Right atrium auricular region (tissue), 2 donors: ENCODE measurements around the gene CARD14. TPM values are rescaled to one million over a fixed set of nuclear protein-coding genes. Genes with fewer than 3 reads are reported as not detected.

ENCODE experiments used
- DNase-seq: peaks from one replicate; pipeline ENCODE4 v3.0.0-alpha.2; 2019; ENCODE audit warnings: low spot score
- H3K27ac ChIP-seq, 2 donors: fragments of 200-600 bp; sonication (generic); 1 replicate in 1 of 2; 2 replicates in 1 of 2; pipeline ENCODE4 v1.5.1; 2016 to 2019
- H3K27me3 ChIP-seq, 2 donors: fragments of 200-600 bp; sonication (generic); one replicate each; pipeline versions ENCODE4 v1.5.1 to v1.6.0; 2017 to 2019
- H3K36me3 ChIP-seq: fragments of 200-600 bp; sonication (generic); one replicate; pipeline ENCODE4 v1.5.1; 2016
- H3K4me1 ChIP-seq, 2 donors: fragments of 200-600 bp; sonication (generic); one replicate each; pipeline versions ENCODE4 v1.5.1 to v1.6.0; 2017 to 2019
- H3K4me3 ChIP-seq, 2 donors: fragments of 200-600 bp; sonication (generic); 1 replicate in 1 of 2; 2 replicates in 1 of 2; pipeline ENCODE4 v1.5.1; 2017 to 2019; ENCODE audit warnings: mild to moderate bottlenecking in 1 of 2, moderate library complexity in 1 of 2
- H3K9me3 ChIP-seq, 2 donors: fragments of 200-600 bp; sonication (generic); one replicate each; pipeline ENCODE4 v1.5.1; 2019
- CTCF ChIP-seq, 2 donors: fragments of 200-600 bp; sonication (generic); IDR thresholded peaks; one replicate each; pipeline ENCODE4 v1.5.1; 2019; ENCODE audit warnings: antibody characterized with exemption in 2 of 2
- total RNA-seq, 2 donors: library from RNA; depleted of rRNA; stranded (reverse); fragments of >200 nt; gene quantifications; one replicate each; pipeline ENCODE4 v1.1.0, GENCODE V29; 2016

Gene CARD14
- total RNA-seq, 2 donors from 2014 or later, result not detected

- Histone ChIP-seq H3K27ac (peak overlapping the region; percentile 98), H3K27me3 (no peaks in the 10 kb centered on the region), H3K4me1 (peaks cover 0 to 25% of the 10 kb centered on the region in 2 donors), H3K36me3 (peaks cover 39% of the 10 kb centered on the region), H3K9me3 (no peaks in the 10 kb centered on the region), H3K4me3 (peak overlapping the region; percentile 93 to 99)
- TF ChIP-seq CTCF (IDR thresholded peaks at IDR 0.05), result no peak
- no peak for DNase-seq
Measured at GRCh38 chr17:80145076-80146075, 24.5 kb upstream of the CARD14 start.

GRCh38 chr17:80146121-80147034 lies 23.5 kb upstream of the CARD14 start:
- peaks cover 29% of the 10 kb centered on the region for H3K36me3 ChIP-seq
- no peak for DNase-seq

GRCh38 chr17:80147035-80147822 lies 22.6 kb upstream of the CARD14 start, which contains the start of gene EIF4A3:
Gene EIF4A3 (minus strand): TSS chr17:80147128. CDS start chr17:80146961, 167 bp downstream.
- peak in 1 of 2 donors; percentile 23 for TF ChIP-seq CTCF (IDR thresholded peaks at IDR 0.05)

More at GRCh38 chr17:80146121-80147034, 23.5 kb upstream of the CARD14 start:
- H3K4me3 ChIP-seq, result peak overlapping the region; percentile 93 to 99
- peak overlapping the region; percentile 98 for H3K27ac ChIP-seq
- no peaks in the 10 kb centered on the region for H3K9me3 ChIP-seq
- H3K27me3 ChIP-seq, result no peaks in the 10 kb centered on the region
- TF ChIP-seq CTCF (IDR thresholded peaks at IDR 0.05), result no peak
- H3K4me1 ChIP-seq, result peaks cover 0 to 25% of the 10 kb centered on the region in 2 donors

GRCh38 chr17:80151333-80151732 lies 18.5 kb upstream of the CARD14 start:
- H3K9me3 ChIP-seq, result no peaks in the 10 kb centered on the region
- no peaks in the 10 kb centered on the region for H3K27me3 ChIP-seq
- no peaks in the 10 kb centered on the region for H3K36me3 ChIP-seq
- DNase-seq, result no peak
- H3K4me3 ChIP-seq, result no peak overlapping the region
- no peak overlapping the region for H3K27ac ChIP-seq
- peaks cover 0 to 7% of the 10 kb centered on the region in 2 donors for H3K4me1 ChIP-seq
- TF ChIP-seq CTCF (IDR thresholded peaks at IDR 0.05), result no peak

More at GRCh38 chr17:80147035-80147822, 22.6 kb upstream of the CARD14 start, which contains the start of gene EIF4A3:
- Histone ChIP-seq H3K9me3 (no peaks in the 10 kb centered on the region), H3K27me3 (no peaks in the 10 kb centered on the region), H3K36me3 (peaks cover 20% of the 10 kb centered on the region), H3K4me1 (peaks cover 0 to 25% of the 10 kb centered on the region in 2 donors), H3K4me3 (peak within 1 kb of the TSS; percentile 93 to 99), H3K27ac (peak within 1 kb of the TSS; percentile 98)
- peak; percentile 99 for DNase-seq
